Astrocyte (in vitro differentiated cells and primary cell): ENCODE data around the gene SPDYE6.
"Not testable (repeated sequence)": the region's sequence is repeated elsewhere in the genome, so short reads cannot be mapped to it uniquely, and the experiment has no call there.

ENCODE experiments used
- CTCF ChIP-seq: IDR thresholded peaks from 2 replicates; pipeline ENCODE4 v1.5.1; 2011; ENCODE audit warnings: low read depth, mild to moderate bottlenecking, inconsistent platforms, low read length, moderate library complexity; ENCODE audit not compliant: insufficient read depth
- EZH2 ChIP-seq: IDR thresholded peaks from 2 replicates; pipeline ENCODE4 v1.6.1; 2012; ENCODE audit warnings: mild to moderate bottlenecking, low read length, inconsistent platforms; ENCODE audit not compliant: insufficient read depth

DNA sequence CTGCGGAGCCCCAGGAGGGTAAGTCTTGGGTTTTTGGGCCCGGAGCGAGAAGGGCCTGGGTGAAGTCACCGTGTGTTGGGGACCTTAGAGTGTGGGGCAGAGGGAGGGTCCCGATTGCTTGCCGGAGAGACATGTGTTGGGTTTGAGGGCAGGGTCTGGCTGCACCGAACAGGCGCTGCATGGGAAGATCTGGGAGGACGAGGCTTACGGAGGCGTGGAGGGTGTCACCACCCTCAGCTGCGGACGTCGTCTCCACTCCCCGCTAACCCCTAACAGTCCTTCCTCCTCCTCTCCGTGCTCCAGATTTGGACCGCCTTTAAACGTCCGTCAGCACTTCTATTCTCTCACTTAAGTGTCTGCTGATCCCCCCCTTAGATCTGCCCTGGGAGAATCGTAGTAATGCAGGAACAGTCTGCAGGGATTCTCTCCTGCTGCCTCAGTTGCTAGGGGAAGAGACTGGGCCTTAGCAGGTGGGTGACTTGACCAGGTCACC is 8.2 kb upstream of the SPDYE6 start:
- TF ChIP-seq CTCF, EZH2: not testable (repeated sequence)
